Transverse colon (tissue), 4 donors: ENCODE measurements around the gene HIVEP2. TPM values are rescaled to one million over a fixed set of nuclear protein-coding genes. Genes with fewer than 3 reads are reported as not detected.

ENCODE experiments used
- DNase-seq: peaks from one replicate; pipeline ENCODE4 v3.0.0-alpha.2; 2019
- H3K27ac ChIP-seq, 4 donors: fragments of 200-600 bp; sonication (generic); 2 replicates each; pipeline ENCODE4 v1.5.1; 2016 to 2018; ENCODE audit warnings: inconsistent platforms in 4 of 4
- H3K27me3 ChIP-seq: fragments of 200-600 bp; sonication (generic); 2 replicates; pipeline ENCODE4 v1.5.1; 2017; ENCODE audit warnings: inconsistent platforms
- H3K36me3 ChIP-seq, 4 donors: fragments of 200-600 bp; sonication (generic); 2 replicates each; pipeline ENCODE4 v1.5.1; 2017 to 2019; ENCODE audit warnings: inconsistent platforms in 4 of 4
- H3K4me1 ChIP-seq, 4 donors: fragments of 200-600 bp; sonication (generic); 2 replicates each; pipeline ENCODE4 v1.5.1; 2017 to 2020; ENCODE audit warnings: inconsistent platforms in 4 of 4
- H3K4me3 ChIP-seq, 4 donors: fragments of 200-600 bp; sonication (generic); 1 replicate in 1 of 4; 2 replicates in 3 of 4; pipeline versions ENCODE4 v1.5.1 to v1.6.1; 2017 to 2019; ENCODE audit warnings: inconsistent platforms in 4 of 4
- H3K9me3 ChIP-seq, 2 donors: fragments of 200-600 bp; sonication (generic); 2 replicates each; pipeline ENCODE4 v1.5.1; 2017 to 2019; ENCODE audit warnings: inconsistent platforms in 2 of 2
- CTCF ChIP-seq, 5 experiments: fragments of 200-600 bp in 3 of 5; fragments of 450-650 bp in 2 of 5; sonication (generic) in 3 of 5; IDR thresholded peaks; 1 replicate in 2 of 5; 2 replicates in 3 of 5; pipeline ENCODE4 v1.5.1; 2016 to 2017; ENCODE audit warnings: antibody characterized with exemption in 5 of 5, inconsistent platforms in 3 of 5, mild to moderate bottlenecking in 2 of 5, moderate library complexity in 1 of 5
- EP300 ChIP-seq: sonication (generic); formaldehyde crosslinking; IDR thresholded peaks from one replicate; pipeline ENCODE4 v1.6.1; 2017; ENCODE audit warnings: antibody characterized with exemption, low read depth
- POLR2A ChIP-seq: fragments of 450-650 bp; IDR thresholded peaks from one replicate; pipeline ENCODE4 v1.6.1; 2016; ENCODE audit warnings: antibody characterized with exemption, mild to moderate bottlenecking, moderate library complexity
- POLR2AphosphoS5 ChIP-seq, 3 donors: sonication (generic); formaldehyde crosslinking; IDR thresholded peaks; one replicate each; pipeline ENCODE4 v1.6.1; 2016; ENCODE audit warnings: antibody characterized with exemption in 3 of 3
- WGBS, 2 donors: methylation state at CpG; one replicate each; pipeline ENCODE4 v1.1.5; 2018; ENCODE audit warnings: low coverage in 1 of 2; 5-methylcytosine and 5-hydroxymethylcytosine counted together
- in situ Hi-C, 4 donors: fragments of 200-750 bp; cut with MboI; loops; one replicate each; pipeline versions ENCODE4 v1.15.0 to v1.15.1; 2017; ENCODE audit warnings: low sequenced_read_pairs in 3 of 4, low pct_ligation_motif_present in 1 of 4, low pct_unique_long_range_greater_than_20kb in 1 of 4
- intact Hi-C: fragments of 100-400 bp; cut with DNase I; formaldehyde crosslinking; loops from one replicate; pipeline ENCODE4 v1.15.1; 2023; ENCODE audit warnings: low total_unique reads
- total RNA-seq, 4 donors: library from RNA; depleted of rRNA; stranded (reverse); fragments of >200 nt; gene quantifications; one replicate each; pipeline ENCODE4 v1.1.0, GENCODE V29; 2016

The HIVEP2 gene
- total RNA-seq, 4 donors from 2014 or later = 10.0 to 22.5 (median 13.7) TPM

- DNase-seq = no peak
- 75 to 87% methylated on average over 3 of the region's 3 CpGs for WGBS, 2 donors
Observed at GRCh38 chr6:142706210-142706609, 238.8 kb downstream of the HIVEP2 start.

GRCh38 chr6:142705054-142705453, 239.9 kb downstream of the HIVEP2 start:
- TF ChIP-seq POLR2A (no peak), EP300 (no peak), POLR2AphosphoS5 (IDR thresholded peaks at IDR 0.05) (no peak), CTCF (IDR thresholded peaks at IDR 0.05) (no peak)
- in situ Hi-C loops = no loop called here
- H3K36me3 ChIP-seq = no peaks in the 10 kb centered on the region
- no peak overlapping the region for H3K27ac ChIP-seq
- WGBS, 2 donors = 74 to 100% methylated on average over 2 to 3 of the region's 3 CpGs
- intact Hi-C loops = no loop called here
- no peaks in the 10 kb centered on the region for H3K9me3 ChIP-seq
- no peaks in the 10 kb centered on the region for H3K4me1 ChIP-seq
- H3K27me3 ChIP-seq = no peaks in the 10 kb centered on the region
- no peak for DNase-seq
- no peak overlapping the region for H3K4me3 ChIP-seq

More at GRCh38 chr6:142706210-142706609, 238.8 kb downstream of the HIVEP2 start:
- Histone ChIP-seq H3K27ac (no peak overlapping the region), H3K4me3 (no peak overlapping the region), H3K4me1 (no peaks in the 10 kb centered on the region), H3K9me3 (no peaks in the 10 kb centered on the region), H3K27me3 (no peaks in the 10 kb centered on the region), H3K36me3 (no peaks in the 10 kb centered on the region)
- TF ChIP-seq EP300 = no peak
- TF ChIP-seq POLR2A = no peak
- TF ChIP-seq POLR2AphosphoS5 (IDR thresholded peaks at IDR 0.05) = no peak
- no peak for TF ChIP-seq CTCF (IDR thresholded peaks at IDR 0.05)
- intact Hi-C loops = no loop called here
- in situ Hi-C loops = no loop called here

- peak overlapping the region in 1 of 4 donors; percentile 24 for H3K27ac ChIP-seq
Observed at GRCh38 chr6:142702501-142703460, 242.2 kb downstream of the HIVEP2 start.

More at GRCh38 chr6:142702501-142703460, 242.2 kb downstream of the HIVEP2 start:
- TF ChIP-seq CTCF (IDR thresholded peaks at IDR 0.05) = no peak
- peak in 1 of 3 donors; percentile 4 for TF ChIP-seq POLR2AphosphoS5 (IDR thresholded peaks at IDR 0.05)
- peak; percentile 16 for TF ChIP-seq POLR2A
- intact Hi-C loops (no loop called here), in situ Hi-C loops (no loop called here)
- Histone ChIP-seq H3K4me1 (no peaks in the 10 kb centered on the region), H3K9me3 (no peaks in the 10 kb centered on the region), H3K27me3 (no peaks in the 10 kb centered on the region), H3K36me3 (no peaks in the 10 kb centered on the region), H3K4me3 (no peak overlapping the region)
- WGBS, 2 donors = 66 to 71% methylated on average over 5 to 12 of the region's 12 CpGs
- DNase-seq = peak; percentile 24

Other genes with a start within 250 kb of the HIVEP2 start
- 10 to 100 TPM; 16.5 to 38.2 (median 21.6) TPM for gene AIG1, start 115.7 kb upstream of the HIVEP2 start, total RNA-seq